Activated T-helper 1 cell treated with Interleukin-2 at 50 U/mL for 16 hours (primary cell): ENCODE measurements around the gene CEL.
"Not testable (repeated sequence)": the region's sequence is repeated elsewhere in the genome, so short reads cannot be mapped to it uniquely, and the experiment has no call there.

Source experiments
- DNase-seq: peaks from one replicate; pipeline ENCODE4 v3.0.0-alpha.2; 2020; ENCODE audit warnings: low read depth

The CEL gene

DNA sequence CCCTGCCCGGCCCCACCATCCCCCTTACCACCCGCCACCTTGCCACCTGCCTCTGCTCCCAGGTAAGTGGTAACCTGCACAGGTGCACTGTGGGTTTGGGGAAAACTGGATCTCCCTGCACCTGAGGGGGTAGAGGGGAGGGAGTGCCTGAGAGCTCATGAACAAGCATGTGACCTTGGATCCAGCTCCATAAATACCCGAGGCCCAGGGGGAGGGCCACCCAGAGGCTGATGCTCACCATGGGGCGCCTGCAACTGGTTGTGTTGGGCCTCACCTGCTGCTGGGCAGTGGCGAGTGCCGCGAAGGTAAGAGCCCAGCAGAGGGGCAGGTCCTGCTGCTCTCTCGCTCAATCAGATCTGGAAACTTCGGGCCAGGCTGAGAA, at the start of gene CEL:
CEL (plus strand) TSS at position 218 of the 382 bp plus-strand sequence; CDS start at position 240, 22 bp downstream.
- DNase-seq = not testable (repeated sequence)

DNA sequence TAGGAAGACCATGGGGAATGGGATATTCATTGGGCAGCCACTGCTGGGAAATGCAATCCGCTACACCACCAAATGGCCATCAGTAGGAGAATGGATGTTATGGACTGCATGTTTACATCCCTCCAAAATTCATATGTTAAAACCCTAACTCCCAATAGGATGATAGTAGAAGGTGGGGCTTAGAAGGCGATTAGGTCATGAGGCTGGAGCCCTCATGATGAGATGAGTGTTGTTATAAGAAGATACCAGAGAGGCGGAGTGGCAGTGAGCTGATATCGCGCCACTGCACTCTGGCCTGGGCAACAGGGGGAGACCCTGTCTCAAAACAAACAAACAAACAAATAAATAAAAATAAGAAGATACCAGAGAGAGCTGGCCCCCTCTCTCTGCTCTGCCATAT, 47.1 kb upstream of the CEL start:
- DNase-seq = no peak

DNA sequence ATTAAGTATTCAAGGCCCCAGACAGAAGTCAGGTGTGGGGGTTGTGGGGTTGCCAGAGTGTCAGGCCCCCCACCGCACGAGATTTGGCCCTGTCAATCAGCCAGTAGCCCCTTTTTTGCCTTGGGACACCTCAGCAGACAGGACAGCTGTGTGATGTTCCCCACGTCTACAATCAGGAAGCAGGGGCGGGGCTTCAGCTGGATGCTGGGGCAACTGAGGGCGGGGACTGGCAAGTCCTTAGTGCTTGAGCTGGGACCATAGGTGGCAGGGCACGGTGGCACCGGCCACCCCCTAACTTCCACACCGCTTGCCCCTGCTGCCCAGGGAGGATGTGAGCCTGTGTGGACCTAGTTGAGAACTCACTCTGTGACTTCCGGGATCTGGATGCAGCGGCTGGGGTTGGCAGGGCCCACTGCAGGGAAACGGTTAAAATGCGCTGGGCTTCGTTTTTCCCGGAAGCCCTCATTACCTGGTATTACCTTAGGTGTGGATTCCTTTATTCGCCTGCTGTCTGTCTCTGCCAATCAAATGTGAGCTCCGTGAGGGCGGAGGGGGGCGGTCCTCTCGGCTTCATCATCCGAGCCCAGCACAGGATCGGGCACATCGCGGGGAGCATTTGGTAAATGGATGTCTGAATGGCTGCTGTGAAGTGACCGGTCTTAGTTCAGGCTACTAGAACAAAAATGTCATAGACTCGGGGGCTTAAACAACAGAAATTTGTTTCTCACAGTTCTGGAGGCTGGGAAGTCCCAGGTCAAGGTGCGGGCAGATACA, 38.5 kb upstream of the CEL start:
- DNase-seq = no peak

DNA sequence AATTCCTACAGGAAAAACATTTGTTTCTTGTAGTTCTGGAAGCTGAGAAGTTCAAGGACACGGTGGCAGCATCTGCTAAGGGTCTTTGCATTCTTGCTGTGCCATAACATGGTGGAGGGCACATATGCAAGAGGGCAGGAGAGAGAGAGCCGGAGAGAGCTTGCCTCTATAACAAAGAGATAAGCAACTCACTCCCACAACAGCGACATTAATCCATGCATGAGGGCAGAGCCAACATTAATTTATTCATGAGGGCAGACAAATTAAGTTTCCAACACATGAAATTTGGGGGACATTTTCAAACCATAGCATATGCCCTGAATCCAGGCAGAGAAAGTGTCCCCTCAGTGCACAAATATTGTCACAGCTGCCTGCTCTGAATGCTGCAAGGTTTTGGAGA, 35.4 kb upstream of the CEL start:
- DNase-seq = no peak

DNA sequence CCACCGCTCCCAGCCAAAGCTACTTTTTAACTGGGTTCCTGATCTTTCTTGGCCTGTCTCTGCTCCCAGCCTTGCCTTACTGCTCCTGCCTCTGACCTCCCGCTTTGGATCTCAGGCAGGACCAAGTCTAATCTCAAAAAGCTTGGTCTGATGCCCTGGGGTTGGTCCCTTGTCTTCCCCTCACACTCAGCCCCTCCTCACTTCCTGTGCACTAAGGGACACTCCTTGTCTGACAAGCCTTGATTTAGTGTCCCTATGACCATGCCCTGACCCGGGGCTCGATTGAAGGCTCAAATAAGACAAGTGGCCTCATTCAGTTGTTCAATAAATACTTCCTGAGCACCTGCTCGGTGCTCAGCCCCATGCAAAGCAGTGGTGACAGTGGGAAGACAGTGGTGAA, 34.6 kb upstream of the CEL start:
- no peak for DNase-seq

DNA sequence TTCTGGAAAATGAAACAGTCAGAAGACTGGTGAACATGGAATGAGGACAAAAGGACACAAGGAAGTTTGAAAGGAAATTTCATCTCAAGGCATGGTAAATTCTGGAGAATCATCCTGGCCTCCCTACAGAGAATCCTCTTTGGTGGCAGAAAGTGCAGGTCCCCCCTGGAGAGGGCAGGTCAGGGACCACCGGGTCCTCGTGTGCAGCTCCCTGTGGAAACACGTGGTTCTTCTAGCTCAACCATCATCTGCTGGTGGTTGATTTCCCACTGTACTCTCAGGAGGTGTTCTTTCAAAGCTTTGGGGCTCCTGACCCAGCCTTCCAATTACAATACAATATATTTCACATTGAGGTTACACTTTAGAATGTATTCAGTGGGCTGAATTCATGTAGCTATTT, 33.6 kb upstream of the CEL start:
- DNase-seq = no peak

DNA sequence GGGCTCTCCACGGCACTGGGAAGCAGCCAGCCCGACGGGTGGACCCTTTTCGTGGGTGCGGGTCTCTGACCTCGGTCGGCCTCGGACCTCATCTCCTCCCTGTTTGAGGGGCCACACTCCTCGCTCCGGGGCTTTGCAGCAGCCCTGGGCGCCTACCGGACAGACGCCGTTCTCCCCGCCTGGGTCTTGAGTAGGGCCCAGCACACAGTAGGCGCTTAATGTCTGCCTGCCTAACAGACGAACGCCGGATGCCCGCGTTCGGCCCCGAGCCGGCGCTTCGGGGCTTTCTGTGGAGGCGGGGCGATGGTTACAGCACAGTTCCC, 31.8 kb upstream of the CEL start:
- no peak for DNase-seq

DNA sequence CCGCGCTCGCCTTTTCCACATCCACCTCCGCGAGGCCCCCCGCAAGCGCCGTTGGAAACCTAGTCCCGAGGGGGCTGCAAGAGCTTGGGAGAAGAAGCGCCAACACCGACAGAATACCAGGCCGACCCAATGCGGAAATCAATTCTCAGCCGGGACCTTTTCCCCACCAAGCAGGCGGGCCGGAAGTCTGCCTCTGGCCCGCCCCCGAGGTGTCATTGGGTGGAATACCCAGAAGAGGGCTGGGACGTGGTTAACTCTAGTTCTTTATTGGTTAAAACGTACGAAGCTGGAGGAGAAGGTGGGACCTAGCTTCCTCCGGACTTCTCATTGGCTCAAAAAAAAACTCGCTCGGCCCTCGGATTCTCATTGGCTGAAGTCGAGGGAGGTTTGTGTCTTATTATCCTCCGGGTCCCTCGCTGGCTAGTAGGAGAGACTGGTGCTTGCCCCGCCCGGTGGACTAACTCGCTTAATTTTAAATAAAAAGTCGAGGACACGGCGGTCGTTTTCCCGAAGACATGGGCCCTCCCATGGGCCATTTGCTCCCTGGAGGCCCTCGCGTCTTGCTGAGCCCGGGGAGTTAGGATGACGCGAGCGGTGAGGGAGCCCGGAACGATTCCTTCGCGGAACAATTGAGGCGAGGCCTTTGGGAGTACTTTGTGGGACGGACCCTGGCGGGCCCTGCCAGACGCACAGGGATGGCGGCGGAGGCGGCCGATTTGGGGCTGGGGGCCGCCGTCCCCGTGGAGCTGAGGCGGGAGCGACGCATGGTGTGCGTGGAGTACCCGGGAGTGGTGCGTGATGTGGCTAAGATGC, 31.3 kb upstream of the CEL start, which contains the start of gene GTF3C5:
GTF3C5 (plus strand) TSS at position 681 of the 813 bp plus-strand sequence; CDS start at position 696, 15 bp downstream.
- DNase-seq = peak; percentile 87

DNA sequence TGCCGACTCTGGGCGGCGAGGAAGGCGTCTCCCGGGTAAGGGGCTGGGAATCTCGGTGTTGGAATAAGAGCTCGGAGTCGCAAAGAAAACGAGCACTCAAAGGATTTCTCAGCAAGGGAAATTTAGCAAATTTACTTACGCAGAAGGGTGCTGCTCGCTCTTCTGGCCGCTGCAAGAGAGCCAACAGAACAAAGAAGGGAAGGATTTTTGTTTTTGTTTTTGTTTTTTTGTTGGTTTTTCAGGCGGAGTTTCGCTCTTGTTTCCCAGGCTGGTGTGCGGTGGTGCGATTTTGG, 30.7 kb upstream of the CEL start:
- DNase-seq = no peak

DNA sequence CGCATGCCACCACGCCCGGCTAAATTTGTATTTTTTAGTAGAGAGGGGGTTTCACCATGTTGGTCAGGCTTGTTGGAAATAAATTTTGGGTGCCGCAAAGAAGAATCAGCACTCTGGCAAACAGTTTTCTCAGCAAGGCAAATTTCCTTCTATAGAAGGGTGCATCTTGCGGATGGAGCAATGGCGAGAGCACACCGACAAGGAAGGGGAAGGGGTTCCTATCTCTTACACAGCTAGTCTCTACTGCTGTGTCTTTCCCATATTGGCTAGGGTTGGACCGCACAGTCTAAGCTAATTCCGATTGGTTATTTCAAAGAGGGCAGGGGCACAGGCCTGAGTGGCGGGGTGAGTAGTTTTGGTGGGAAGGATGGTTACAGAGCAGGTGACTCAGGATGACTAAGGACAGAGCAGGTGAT, 30.3 kb upstream of the CEL start:
- DNase-seq = no peak

DNA sequence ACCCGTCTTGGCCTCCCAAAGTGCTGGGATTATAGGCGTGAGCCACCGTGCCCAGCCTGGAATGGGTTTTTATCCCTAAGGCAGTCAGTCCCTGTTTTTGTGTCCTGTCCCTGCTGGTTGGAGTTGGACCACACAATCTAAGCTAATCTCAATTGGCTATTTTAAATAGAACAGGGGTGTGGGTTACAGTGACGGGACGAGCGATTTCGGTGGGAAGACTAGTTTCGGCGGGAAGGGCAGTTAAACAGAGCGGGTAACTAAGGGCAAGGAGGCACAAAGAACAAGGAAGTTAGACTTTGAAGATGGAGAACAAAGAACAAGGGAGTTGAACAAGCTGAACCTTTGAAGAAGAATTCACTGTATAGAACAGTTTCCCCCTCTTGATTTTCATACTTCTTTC, 29.6 kb upstream of the CEL start:
- DNase-seq = no peak

DNA sequence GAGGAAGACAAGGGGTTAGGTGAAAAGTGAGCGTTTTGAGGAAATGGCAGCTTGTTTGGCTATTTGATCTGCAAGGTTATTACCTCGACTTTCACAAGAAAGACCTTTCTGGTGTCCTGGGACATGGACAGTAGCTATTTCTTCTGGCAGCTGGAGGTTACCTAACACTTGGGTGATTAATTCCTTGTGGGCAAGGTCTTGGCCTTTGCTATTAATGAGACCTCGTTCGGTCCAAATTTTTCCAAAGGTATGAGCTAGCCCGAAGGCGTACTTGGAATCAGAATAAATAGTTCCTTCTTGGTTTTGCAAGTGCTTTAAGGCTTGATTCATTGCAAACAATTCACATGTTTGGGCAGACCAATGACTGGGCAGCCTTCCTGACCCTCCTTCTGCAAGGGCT, 26.1 kb upstream of the CEL start:
- DNase-seq = no peak

DNA sequence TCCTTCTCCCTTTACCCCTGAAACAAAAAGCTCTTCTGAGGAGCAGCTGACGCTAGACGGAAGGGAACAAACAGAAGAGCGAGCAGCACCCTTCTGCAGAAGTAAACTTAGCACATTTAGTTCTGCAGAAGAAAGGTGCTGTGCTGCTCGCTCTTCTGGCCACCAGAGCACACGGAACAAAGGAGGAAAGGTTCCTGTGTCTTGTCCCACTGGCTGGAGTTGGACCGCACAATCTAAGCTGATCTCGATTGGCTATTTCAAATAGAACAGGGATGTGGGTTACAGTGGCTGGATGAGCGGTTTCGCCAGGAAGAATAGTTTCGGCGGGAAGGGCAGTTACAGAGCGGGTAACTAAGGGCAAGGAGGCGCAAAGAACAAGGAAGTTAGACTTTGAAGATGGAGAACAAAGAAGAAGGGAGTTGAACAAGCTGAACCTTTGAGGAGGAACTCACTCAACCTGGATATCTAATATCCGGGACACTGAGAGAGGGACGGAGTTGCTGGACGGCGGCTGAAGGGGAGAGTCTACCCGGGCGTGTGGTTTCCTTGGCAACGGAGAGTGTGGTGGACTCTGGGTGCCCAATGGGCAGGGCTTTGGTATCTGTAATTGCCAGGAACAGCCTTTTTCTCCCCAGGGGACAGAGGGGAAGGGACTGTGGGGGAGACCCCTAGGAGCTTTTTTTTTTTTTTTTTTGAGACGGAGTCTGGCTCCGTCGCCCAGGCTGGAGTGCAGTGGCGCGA, 23.8 kb upstream of the CEL start:
- DNase-seq = no peak

DNA sequence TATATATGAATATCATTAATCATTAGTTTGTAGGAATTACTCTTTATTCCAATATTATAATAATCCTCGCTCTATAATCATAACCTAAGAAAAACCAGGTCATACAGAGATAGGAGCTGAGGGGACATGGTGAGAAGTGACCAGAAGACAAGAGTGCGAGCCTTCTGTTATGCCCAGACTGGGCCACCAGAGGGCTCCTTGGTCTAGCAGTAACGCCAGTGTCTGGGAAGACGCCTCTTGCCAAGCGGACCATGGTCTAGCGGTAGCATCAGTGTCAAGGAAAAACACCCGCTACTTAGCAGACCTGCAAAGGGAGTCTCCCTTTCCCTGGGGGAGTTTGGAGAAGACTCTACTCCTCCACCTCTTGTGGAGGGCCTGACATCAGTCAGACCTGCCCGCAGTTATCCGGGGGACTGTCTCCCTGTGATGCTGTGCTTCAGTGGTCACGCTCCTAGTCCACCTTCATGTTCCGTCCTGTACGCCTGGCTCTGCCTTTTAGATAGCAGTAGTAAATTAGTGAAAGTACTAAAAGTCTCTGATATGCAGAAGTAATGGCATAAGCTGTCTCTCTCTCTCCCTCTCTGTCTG, 20.8 kb upstream of the CEL start:
- not testable (repeated sequence) for DNase-seq

DNA sequence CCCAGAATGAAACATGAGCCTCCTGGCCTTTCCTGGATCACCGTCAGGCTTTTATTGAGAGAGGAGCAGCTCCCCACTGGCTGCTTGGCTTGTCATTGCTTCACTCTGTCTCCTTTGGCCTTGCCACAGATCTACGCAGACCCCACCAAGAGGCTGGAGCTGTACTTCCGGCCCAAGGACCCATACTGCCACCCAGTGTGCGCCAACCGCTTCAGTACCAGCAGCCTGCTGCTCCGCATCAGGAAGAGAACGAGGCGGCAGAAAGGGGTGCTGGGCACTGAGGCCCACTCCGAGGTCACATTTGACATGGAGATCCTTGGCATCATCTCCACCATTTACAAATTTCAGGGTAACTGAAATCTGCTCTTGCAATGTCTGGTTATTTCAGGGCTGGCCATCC, 19.8 kb upstream of the CEL start:
- no peak for DNase-seq

DNA sequence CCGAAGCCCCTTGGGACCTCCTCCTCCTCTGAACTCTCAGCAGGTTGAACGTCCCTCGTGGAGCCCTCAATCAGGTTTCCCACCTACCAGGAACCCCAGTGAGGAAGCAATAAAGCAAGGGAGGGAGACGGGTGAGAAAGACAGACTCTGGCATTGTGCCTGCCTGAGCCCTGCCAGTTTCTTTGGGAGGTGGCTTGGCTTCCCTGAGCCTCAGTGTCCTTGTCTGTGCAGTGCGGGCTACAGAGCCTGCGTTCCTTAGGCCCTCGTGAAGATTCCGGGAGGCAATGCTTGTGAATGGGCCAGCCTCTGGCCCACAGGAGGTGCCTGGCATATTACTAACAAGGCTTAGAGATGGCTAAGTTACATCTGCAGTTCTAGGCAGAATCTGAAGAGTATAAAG, 19.1 kb upstream of the CEL start:
- no peak for DNase-seq

DNA sequence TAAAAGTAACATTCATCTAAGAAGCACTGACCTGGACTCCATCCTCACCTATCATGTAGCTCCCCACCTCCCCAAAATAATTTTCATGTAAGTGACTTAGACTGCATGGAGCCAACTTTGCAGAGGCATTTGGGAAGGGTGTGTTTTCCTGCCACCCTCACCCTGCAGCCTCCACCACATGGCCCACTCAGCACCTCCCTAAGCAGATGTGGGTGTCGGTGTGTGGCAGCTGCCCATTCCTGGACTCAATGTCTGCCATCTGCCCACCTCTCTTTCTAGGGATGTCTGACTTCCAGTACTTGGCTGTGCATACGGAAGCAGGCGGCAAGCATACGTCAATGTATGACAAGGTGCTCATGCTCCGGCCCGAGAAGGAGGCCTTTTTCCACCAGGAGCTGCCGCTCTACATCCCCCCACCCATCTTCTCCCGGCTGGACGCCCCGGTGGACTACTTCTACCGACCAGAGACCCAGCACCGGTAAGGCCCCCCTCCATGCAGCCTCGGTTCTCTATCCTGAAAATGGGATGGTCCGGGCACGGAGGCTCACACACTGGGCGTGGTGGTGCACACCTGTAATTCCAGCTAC, 18.2 kb upstream of the CEL start:
- no peak for DNase-seq

DNA sequence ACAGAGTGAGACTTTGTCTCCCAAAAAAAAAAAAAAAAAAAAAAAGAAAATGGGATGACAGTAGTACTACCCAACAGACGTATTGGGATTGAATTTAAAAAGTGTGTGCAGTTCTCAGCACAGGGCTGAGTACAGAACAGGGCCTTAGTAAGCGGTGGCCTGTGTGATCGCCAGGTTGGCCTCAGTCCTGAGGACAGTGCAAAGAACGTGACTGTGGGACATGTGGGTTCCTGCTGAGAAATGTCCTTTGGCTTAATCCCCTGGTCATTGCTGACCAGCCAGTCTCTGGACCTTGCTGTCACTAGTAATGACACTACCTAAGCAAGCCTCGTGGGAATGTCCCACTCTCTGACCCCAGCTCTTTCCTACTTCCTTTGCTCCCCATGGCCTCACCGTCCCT, 17.7 kb upstream of the CEL start:
- no peak for DNase-seq

DNA sequence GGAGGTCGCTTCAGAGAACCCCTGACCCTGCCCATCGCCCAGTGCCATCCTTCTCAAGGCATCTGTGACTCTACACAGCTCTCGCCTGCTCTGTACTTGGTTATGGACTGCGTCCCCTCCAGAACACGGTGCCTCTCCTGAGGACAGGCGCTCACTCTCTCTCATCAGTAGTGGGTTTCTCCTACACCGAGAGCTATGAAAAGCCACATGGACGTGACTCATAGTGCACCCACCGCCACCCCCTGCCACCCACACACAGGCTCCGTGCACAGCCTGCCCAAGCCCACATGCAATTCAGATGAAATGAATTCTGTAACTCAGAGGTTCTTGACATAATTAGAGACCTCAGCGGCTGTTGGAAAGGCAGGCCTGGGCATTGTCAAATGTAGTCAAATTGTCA, 17.1 kb upstream of the CEL start:
- DNase-seq = no peak

DNA sequence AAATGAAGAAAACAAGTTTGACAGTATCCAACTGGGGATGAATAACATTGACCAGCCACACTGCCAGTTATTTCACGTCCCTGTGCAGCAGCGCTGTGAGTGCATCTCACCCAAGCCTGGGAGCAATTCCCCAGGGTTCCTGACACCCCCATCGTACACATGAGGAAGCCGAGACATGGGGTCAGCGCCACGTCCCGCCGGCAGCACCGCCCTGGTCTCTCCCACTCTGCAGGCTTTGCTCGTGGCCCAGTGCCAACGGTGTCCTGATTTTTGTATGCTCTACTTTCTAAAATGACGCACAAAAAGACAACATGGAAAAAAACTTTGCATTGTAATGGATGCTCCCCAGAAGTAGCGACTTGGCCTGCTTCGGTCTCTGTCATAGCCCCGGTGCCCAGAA, 16.6 kb upstream of the CEL start:
- DNase-seq = no peak

DNA sequence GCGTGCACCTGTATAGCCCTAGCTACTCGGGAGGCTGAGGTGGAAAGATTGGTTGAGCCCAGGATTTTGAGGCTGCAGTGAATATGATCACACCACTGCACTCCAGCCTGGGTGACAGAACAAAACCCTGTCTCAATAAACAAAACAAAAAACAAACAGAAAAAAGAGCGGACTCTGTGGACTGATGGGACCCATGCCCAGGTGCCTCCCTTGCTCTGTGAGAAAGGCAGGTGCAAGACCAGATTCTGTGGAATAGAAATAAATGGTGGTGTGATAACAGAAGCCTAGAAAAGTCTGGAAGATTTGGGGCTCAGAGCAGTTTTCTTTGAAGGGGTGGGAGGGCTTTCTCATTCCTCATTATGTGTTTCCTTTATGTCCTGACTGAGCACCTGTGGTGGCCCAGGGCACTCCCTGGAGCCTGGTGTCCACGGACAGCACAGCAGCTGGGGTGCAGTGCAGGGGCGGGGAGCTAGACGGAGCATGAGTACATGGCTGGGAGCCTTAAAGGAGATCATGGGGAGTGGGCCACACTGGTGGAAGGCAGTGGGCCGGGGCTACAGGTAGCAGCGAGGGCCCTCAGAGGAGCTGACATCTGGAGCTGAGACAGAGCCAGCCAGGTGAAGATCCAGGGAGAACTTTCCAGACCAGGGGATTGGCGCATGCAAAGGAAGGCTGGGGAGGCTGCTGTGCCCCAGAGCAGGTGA, 15.4 kb upstream of the CEL start:
- no peak for DNase-seq

DNA sequence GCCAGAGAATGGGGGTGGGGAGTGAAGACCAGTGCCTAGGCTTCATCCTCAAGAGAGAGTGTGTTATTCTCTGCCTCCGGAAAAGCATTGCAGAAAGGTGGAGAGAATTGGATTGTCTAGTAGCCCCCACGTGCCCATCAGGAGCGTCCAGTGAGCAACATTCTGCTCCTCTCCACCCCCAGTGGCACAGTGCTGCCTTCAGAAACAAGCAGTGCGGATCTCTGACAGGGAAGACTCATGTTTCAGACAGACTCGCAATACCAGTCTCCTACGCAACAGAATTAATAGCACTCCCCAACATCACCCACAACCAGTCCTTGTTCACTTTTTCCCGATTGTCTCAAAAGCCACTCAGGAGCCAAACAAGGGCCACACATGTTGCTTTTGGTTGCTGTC, 14.9 kb upstream of the CEL start:
- no peak for DNase-seq
